GM12878 (cell line): Measurements from ENCODE around the gene STAB2. TPM values are rescaled to one million over a fixed set of nuclear protein-coding genes. Genes with fewer than 3 reads are reported as not detected.

Experiments
- ATAC-seq: fragments of 200-7000 bp; cut with Tn5 transposase; 3 replicates; pipeline ENCODE4 v1.9.1; 2020; ENCODE audit warnings: mild to moderate bottlenecking, moderate library complexity
- BruUV-seq: library from RNA; stranded (reverse); fragments of 400-500 nt; replicated peaks from 2 replicates; lab custom pipeline; 2021; lab: Mats Ljungman, UMichigan
- CTCF ChIA-PET: fragments of 300-600 bp; sonication (Branson Sonifier 250); formaldehyde crosslinking; extraction: SDS; loops from one replicate; lab custom pipeline; 2021; ENCODE audit warnings: inconsistent platforms; lab: Yijun Ruan, JAX
- POLR2A ChIA-PET: fragments of 350-600 bp; formaldehyde crosslinking; extraction: SDS; loops from one replicate; lab custom pipeline; 2021; ENCODE audit warnings: inconsistent platforms; lab: Charles Lee
- RAD21 ChIA-PET: fragments of 300-600 bp; sonication (Branson Sonifier 250); formaldehyde crosslinking; loops from one replicate; lab custom pipeline; 2023; ENCODE audit warnings: antibody characterized with exemption; ENCODE audit not compliant: unreplicated experiment; lab: Charles Lee
- SMC1A ChIA-PET: fragments of 300-600 bp; sonication (Branson Sonifier 250); formaldehyde crosslinking; loops from one replicate; lab custom pipeline; 2023; ENCODE audit not compliant: unreplicated experiment, uncharacterized antibody; lab: Charles Lee
- DNase-seq: peaks from one replicate; pipeline ENCODE4 v3.0.0-alpha.2; 2011; ENCODE audit warnings: low read depth, low spot score
- FAIRE-seq: peaks from 3 replicates; lab custom pipeline; 2011; peaks lifted over from hg19 to GRCh38; lab: Jason Lieb, UNC
- H2AFZ ChIP-seq: 2 replicates; pipeline ENCODE4 v1.6.0; 2011; ENCODE audit warnings: low read depth, low read length, control low read depth; ENCODE audit not compliant: control insufficient read depth
- H3K27ac ChIP-seq: 2 replicates; pipeline ENCODE4 v1.5.1; 2011; ENCODE audit warnings: control low read depth; ENCODE audit not compliant: control insufficient read depth, insufficient read depth
- H3K27me3 ChIP-seq, 2 experiments: replicated peaks in 1 of 2; 2 replicates each; pipeline versions ENCODE4 v1.6.0 to v1.6.1; 2011; ENCODE audit warnings: low read length in 1 of 2; ENCODE audit not compliant: control insufficient read depth in 2 of 2, insufficient read depth in 2 of 2
- H3K36me3 ChIP-seq, 2 experiments: 2 replicates each; pipeline ENCODE4 v1.5.1; 2011; ENCODE audit warnings: low read length in 1 of 2; ENCODE audit not compliant: control insufficient read depth in 2 of 2, insufficient read depth in 2 of 2
- H3K4me1 ChIP-seq: 2 replicates; pipeline ENCODE4 v1.6.1; 2011; ENCODE audit warnings: mild to moderate bottlenecking, low read length, moderate library complexity, mixed read lengths; ENCODE audit not compliant: control insufficient read depth, insufficient read depth
- H3K4me2 ChIP-seq: 2 replicates; pipeline ENCODE4 v1.6.0; 2011; ENCODE audit warnings: control low read depth; ENCODE audit not compliant: control insufficient read depth, insufficient read depth
- H3K4me3 ChIP-seq: fragments of 200-600 bp; sonication (generic); 2 replicates; pipeline ENCODE4 v1.5.1; 2016
- H3K79me2 ChIP-seq: 2 replicates; pipeline ENCODE4 v1.6.0; 2011; ENCODE audit warnings: low read length; ENCODE audit not compliant: control insufficient read depth, insufficient read depth
- H3K9ac ChIP-seq: 2 replicates; pipeline ENCODE4 v1.8.0; 2011; ENCODE audit warnings: low read length, control low read depth, mixed read lengths; ENCODE audit not compliant: control insufficient read depth, insufficient read depth
- H3K9me3 ChIP-seq: replicated peaks from 3 replicates; pipeline ENCODE4 v1.5.1; 2011; ENCODE audit warnings: mild to moderate bottlenecking, low read length; ENCODE audit not compliant: control insufficient read depth, insufficient read depth
- H4K20me1 ChIP-seq: 2 replicates; pipeline ENCODE4 v1.6.0; 2011; ENCODE audit not compliant: control insufficient read depth, insufficient read depth
- ATF2 ChIP-seq: IDR thresholded peaks from 2 replicates; pipeline ENCODE4 v1.6.1; 2012; ENCODE audit warnings: low read length, inconsistent platforms
- BCL11A ChIP-seq: IDR thresholded peaks from 2 replicates; pipeline ENCODE4 v1.6.1; 2011; ENCODE audit warnings: low read depth, low read length
- CBX5 ChIP-seq: sonication (generic); IDR thresholded peaks from 2 replicates; pipeline ENCODE4 v1.6.1; 2016; ENCODE audit warnings: low read depth, moderate library complexity, mild to moderate bottlenecking, inconsistent platforms
- ETV6 ChIP-seq, 2 experiments: fragments of 450-650 bp in 1 of 2; IDR thresholded peaks in 1 of 2; conservative IDR thresholded peaks in 1 of 2; 2 replicates each; pipeline ENCODE4 v1.6.1; 2014; ENCODE audit warnings: antibody characterized with exemption in 1 of 2, borderline replicate concordance in 1 of 2, low read depth in 1 of 2, mild to moderate bottlenecking in 1 of 2, moderate library complexity in 1 of 2
- FOXM1 ChIP-seq: IDR thresholded peaks from 2 replicates; pipeline ENCODE4 v1.6.1; 2012; ENCODE audit warnings: low read depth, mild to moderate bottlenecking, inconsistent platforms, low read length, moderate library complexity
- IKZF2 ChIP-seq, 2 experiments: fragments of 450-650 bp; IDR thresholded peaks; 2 replicates each; pipeline ENCODE4 v1.6.1; 2017; ENCODE audit warnings: mild to moderate bottlenecking in 2 of 2, moderate library complexity in 2 of 2
- IRF4 ChIP-seq: IDR thresholded peaks from 2 replicates; pipeline ENCODE4 v1.6.1; 2011; ENCODE audit warnings: low read depth, low read length
- MEF2A ChIP-seq: IDR thresholded peaks from 2 replicates; pipeline ENCODE4 v1.6.1; 2011; ENCODE audit warnings: low read depth, mild to moderate bottlenecking, low read length, moderate library complexity; ENCODE audit not compliant: insufficient read depth
- MTA3 ChIP-seq: IDR thresholded peaks from 2 replicates; pipeline ENCODE4 v1.6.1; 2012; ENCODE audit warnings: low read length, inconsistent platforms, borderline replicate concordance
- NBN ChIP-seq: fragments of 450-650 bp; IDR thresholded peaks from 2 replicates; pipeline ENCODE4 v1.6.1; 2016
- NFIC ChIP-seq: IDR thresholded peaks from 2 replicates; pipeline ENCODE4 v1.6.1; 2012; ENCODE audit warnings: low read depth, mild to moderate bottlenecking, inconsistent platforms, low read length, moderate library complexity
- NFYB ChIP-seq: IDR thresholded peaks from 2 replicates; pipeline ENCODE4 v1.6.1; 2011; ENCODE audit warnings: low read depth, mild to moderate bottlenecking, low read length, improper control_type of control experiment, moderate library complexity; ENCODE audit not compliant: insufficient read depth
- PKNOX1 ChIP-seq: fragments of 450-650 bp; IDR thresholded peaks from 2 replicates; pipeline ENCODE4 v1.6.1; 2016; ENCODE audit warnings: mild to moderate bottlenecking
- POU2F2 ChIP-seq: IDR thresholded peaks from 3 replicates; pipeline ENCODE4 v1.6.1; 2011; ENCODE audit warnings: low read depth, mild to moderate bottlenecking, low read length, borderline replicate concordance
- RAD21 ChIP-seq: IDR thresholded peaks from 2 replicates; pipeline ENCODE4 v1.6.1; 2011; ENCODE audit warnings: mild to moderate bottlenecking, low read depth, low read length, moderate library complexity; ENCODE audit not compliant: insufficient read depth
- TCF7 ChIP-seq: IDR thresholded peaks from 2 replicates; pipeline ENCODE4 v1.6.1; 2014; ENCODE audit warnings: antibody characterized with exemption, borderline replicate concordance
- ZBED1 ChIP-seq: IDR thresholded peaks from 2 replicates; pipeline ENCODE4 v1.6.1; 2016; ENCODE audit warnings: borderline replicate concordance
- ZNF217 ChIP-seq: fragments of 450-650 bp; IDR thresholded peaks from 2 replicates; pipeline ENCODE4 v1.6.1; 2017; ENCODE audit warnings: antibody characterized with exemption, mild to moderate bottlenecking
- WGBS: methylation state at CpG from one replicate; pipeline ENCODE4 v1.1.6; 2016; ENCODE audit warnings: low lambda C conversion rate; ENCODE audit not compliant: insufficient replicate concordance, insufficient coverage; ENCODE audit errors: missing lambda C conversion rate; 5-methylcytosine and 5-hydroxymethylcytosine counted together
- in situ Hi-C: fragments of 300-500 bp; cut with MboI; formaldehyde crosslinking; loops from 9 replicates; pipeline ENCODE4 v1.14.3; 2018; ENCODE audit warnings: mixed read lengths
- intact Hi-C: fragments of 100-400 bp; cut with micrococcal nuclease; formaldehyde crosslinking; loops from one replicate; pipeline ENCODE4 v1.14.2; 2022; ENCODE audit not compliant: unreplicated experiment
- polyA plus RNA-seq, 11 experiments: library from polyadenylated mRNA; depleted of rRNA in 4 of 11; unstranded in 6 of 11; stranded (reverse) in 5 of 11; fragments of >200 nt; fragmentation: Nextera tagmentation in 4 of 11; fragmentation: Illumina TruSeq in 1 of 11; extraction: Ambion mirVana in 4 of 11; extraction: Trizol in 1 of 11; gene quantifications; 1 replicate in 1 of 11; 2 replicates in 10 of 11; pipeline versions ENCODE4 v1.2.1 to v1.2.3, GENCODE V29; 2011 to 2016; ENCODE audit warnings: inconsistent platforms in 2 of 11, missing spikeins in 2 of 11, low read depth in 1 of 11
- total RNA-seq, 4 experiments: library from RNA; depleted of rRNA in 3 of 4; stranded (reverse); fragments of >200 nt in 3 of 4; fragmentation: Illumina TruSeq in 1 of 4; extraction: Trizol in 1 of 4; gene quantifications; 2 replicates each; pipeline versions ENCODE4 v1.2.1 to v1.2.3, GENCODE V29; 2013 to 2021

The STAB2 gene
- total and polyA plus RNA-seq, 10 of the 15 experiments (the other 5 are each of a cell fraction or from before 2014, with no cell fraction given), result 0.37 TPM; not detected in 9

- peak; percentile 76 for DNase-seq
- POLR2A ChIA-PET, result interaction anchor here (1.1 to 1.6 kb wide), 3 partner anchors 52 to 666 kb away, joined by 3 to 4 read pairs (median 3); no protein-coding TSS in a partner anchor
- peak; percentile 87; the same call in 1 of the 2 replicates for TF ChIP-seq NFIC
- peak; percentile 82 for TF ChIP-seq IRF4
- TF ChIP-seq BCL11A, result peak; percentile 84; the same call in 1 of the 2 replicates
- peak; percentile 48; the same call in 1 of the 3 replicates for TF ChIP-seq POU2F2
- TF ChIP-seq MEF2A, result 0 out of 2 replicates have a peak, but pooled peaks have one; percentile 25
- peak; percentile 99 for TF ChIP-seq RAD21
- no peak for TF ChIP-seq NFYB
- no peak for TF ChIP-seq CBX5
- TF ChIP-seq ZBED1, result peak; percentile 76; the same call in 1 of the 2 replicates
- TF ChIP-seq IKZF2 (IDR thresholded peaks at IDR 0.05), result peak; percentile 21 to 52; a peak in 2 of 4 replicates
- peak; percentile 42; the same call in 1 of the 2 replicates for TF ChIP-seq PKNOX1
- TF ChIP-seq TCF7, result peak; percentile 57
- TF ChIP-seq FOXM1, result peak; percentile 67; the same call in 1 of the 2 replicates
- peak; percentile 24; the same call in 1 of the 2 replicates for TF ChIP-seq NBN
- 0 out of 2 replicates have a peak, but pooled peaks have one; percentile 30 for TF ChIP-seq ZNF217
- TF ChIP-seq MTA3, result no peak
- TF ChIP-seq ATF2, result peak; percentile 84; the same call in 1 of the 2 replicates
- TF ChIP-seq ETV6 (conservative IDR thresholded peaks at IDR 0.05 in 1 of 2, IDR thresholded peaks at IDR 0.05 in 1 of 2; ENCODE audit: borderline replicate concordance in 1 of 2, low read depth in 1 of 2), result peak in 1 of 2 experiments; percentile 73; a peak in 2 of 4 replicates
Measured at GRCh38 chr12:103548622-103549601, 38.2 kb upstream of the STAB2 start.

More at GRCh38 chr12:103548622-103549601, 38.2 kb upstream of the STAB2 start:
- 2% methylated on average over 10 of the region's 10 CpGs for WGBS
- in situ Hi-C loops, result loop anchor here (5.0 to 25.0 kb wide), 3 partner anchors 602 to 1612 kb away; no protein-coding TSS in a partner anchor
- ATAC-seq (peak; percentile 93), FAIRE-seq (peak; percentile 78)
- RAD21 ChIA-PET, result interaction anchor here (0.6 to 7.2 kb wide), 51 partner anchors 12 to 1035 kb away, joined by 3 to 121 read pairs (median 4); partner anchors contain the start of gene C12orf42
- Histone ChIP-seq H3K79me2 (no peaks in the 10 kb centered on the region), H4K20me1 (no peaks in the 10 kb centered on the region), H3K4me3 (no peak overlapping the region), H3K9me3 (no peaks in the 10 kb centered on the region; the same call in 1 of the 3 replicates), H3K4me2 (peak overlapping the region; percentile 38; the same call in 1 of the 2 replicates), H3K36me3 (no peaks in the 10 kb centered on the region), H3K4me1 (peaks cover 4% of the 10 kb centered on the region), H2AFZ (peak overlapping the region; percentile 54), H3K27ac (peak overlapping the region; percentile 29; the same call in 1 of the 2 replicates), H3K27me3 (no peaks in the 10 kb centered on the region), H3K9ac (no peak overlapping the region)
- SMC1A ChIA-PET, result interaction anchor here (0.7 to 13.0 kb wide), 78 partner anchors 8 to 1617 kb away, joined by 3 to 334 read pairs (median 4); partner anchors contain the start of gene C12orf42
- no TSS peak for BruUV-seq
- CTCF ChIA-PET, result interaction anchor here (0.6 to 7.5 kb wide), 84 partner anchors 9 to 1630 kb away, joined by 3 to 228 read pairs (median 4); partner anchors contain the start of genes C12orf42 and PAH
- intact Hi-C loops, result loop anchor here (1.0 to 2.0 kb wide), 8 partner anchors 44 to 666 kb away; no protein-coding TSS in a partner anchor
